ENCODE measurements around the gene NMNAT1.

NMNAT1 gene

GRCh38 chr1:9929431-9930385, 13.6 kb upstream of the NMNAT1 start:
- no peak overlapping the region for H2BK12ac ChIP-seq (ENCODE audit: low read length)
- no peak overlapping the region for H2AK5ac ChIP-seq (ENCODE audit: low read depth, low read length)
- no peaks in the 10 kb centered on the region for H3K27me3 ChIP-seq (ENCODE audit: control insufficient read depth in 3 of 3, insufficient read depth in 3 of 3, low read depth in 1 of 3, low read length in 3 of 3)

GRCh38 chr1:9942399-9942938, 806 bp upstream of the NMNAT1 start:
- peak overlapping the region; percentile 69 for H3K27ac ChIP-seq (replicated peaks; ENCODE audit: low read length)
- no peak overlapping the region for H2BK12ac ChIP-seq (ENCODE audit: low read length)
- H3K4me3 ChIP-seq (ENCODE audit: low read length in 2 of 2), result peak overlapping the region; percentile 89
- H2BK120ac ChIP-seq (ENCODE audit: low read depth, low read length), result no peak overlapping the region
- H3K9me3 ChIP-seq (replicated peaks in 1 of 2; ENCODE audit: control insufficient read depth in 2 of 2, insufficient read depth in 1 of 2, low read depth in 1 of 2, low read length in 2 of 2), result no peaks in the 10 kb centered on the region
- H3K36me3 ChIP-seq (replicated peaks in 1 of 2; ENCODE audit: control insufficient read depth in 2 of 2, insufficient read depth in 2 of 2, low read length in 2 of 2), result peaks cover 0 to 24% of the 10 kb centered on the region in 2 donors
- peak overlapping the region; percentile 89 for H2AFZ ChIP-seq (ENCODE audit: low read length)
- no peak overlapping the region for H4K8ac ChIP-seq (ENCODE audit: low read depth, low read length)
- no peaks in the 10 kb centered on the region for H3K79me1 ChIP-seq (ENCODE audit: low read depth, low read length)
- no peak overlapping the region for H2AK5ac ChIP-seq (ENCODE audit: low read depth, low read length)
- H3K27me3 ChIP-seq (ENCODE audit: control insufficient read depth in 3 of 3, insufficient read depth in 3 of 3, low read depth in 1 of 3, low read length in 3 of 3), result no peaks in the 10 kb centered on the region
- no CpG with 5 or more reads among the region's 14 CpGs for WGBS, 2 donors (ENCODE audit: extremely low coverage in 2 of 2, insufficient read length in 2 of 2, insufficient replicate concordance in 1 of 2)
- H3K4ac ChIP-seq (ENCODE audit: low read length), result no peak overlapping the region
- no peak overlapping the region for H4K91ac ChIP-seq (ENCODE audit: low read depth, low read length, poor library complexity)
- H3K4me1 ChIP-seq (ENCODE audit: control insufficient read depth in 2 of 2, insufficient read depth in 1 of 2, low read depth in 1 of 2, low read length in 2 of 2), result no peaks in the 10 kb centered on the region
- H3K23ac ChIP-seq (ENCODE audit: low read depth, low read length, poor library complexity), result no peak overlapping the region
- peak overlapping the region; percentile 75 for H3K9ac ChIP-seq (ENCODE audit: low read depth, low read length, poor library complexity)
- H3K14ac ChIP-seq (ENCODE audit: low read length), result no peak overlapping the region
- no peak overlapping the region for H3K18ac ChIP-seq (ENCODE audit: low read length)
- H3K4me2 ChIP-seq (ENCODE audit: insufficient read depth, low read length, poor library complexity, severe bottlenecking), result peak overlapping the region; percentile 67
- DNase-seq (ENCODE audit: low spot score), result no peak
- no peak overlapping the region for H2BK15ac ChIP-seq (ENCODE audit: low read length)
- H2BK5ac ChIP-seq (ENCODE audit: low read length), result no peak overlapping the region

More at GRCh38 chr1:9929431-9930385, 13.6 kb upstream of the NMNAT1 start:
- no peak overlapping the region for H3K14ac ChIP-seq (ENCODE audit: low read length)
- no peaks in the 10 kb centered on the region for H3K9me3 ChIP-seq (replicated peaks in 1 of 2; ENCODE audit: control insufficient read depth in 2 of 2, insufficient read depth in 1 of 2, low read depth in 1 of 2, low read length in 2 of 2)
- DNase-seq (ENCODE audit: low spot score), result peak; percentile 52
- no peaks in the 10 kb centered on the region for H3K79me1 ChIP-seq (ENCODE audit: low read depth, low read length)
- no peak overlapping the region for H3K23ac ChIP-seq (ENCODE audit: low read depth, low read length, poor library complexity)
- H3K36me3 ChIP-seq (replicated peaks in 1 of 2; ENCODE audit: control insufficient read depth in 2 of 2, insufficient read depth in 2 of 2, low read length in 2 of 2), result peaks cover 2 to 45% of the 10 kb centered on the region in 2 donors
- no peak overlapping the region for H4K91ac ChIP-seq (ENCODE audit: low read depth, low read length, poor library complexity)
- H3K4me1 ChIP-seq (ENCODE audit: control insufficient read depth in 2 of 2, insufficient read depth in 1 of 2, low read depth in 1 of 2, low read length in 2 of 2), result peaks cover 8 to 30% of the 10 kb centered on the region in 2 donors
- H2BK5ac ChIP-seq (ENCODE audit: low read length), result no peak overlapping the region
- no peak overlapping the region for H2AFZ ChIP-seq (ENCODE audit: low read length)
- WGBS, 2 donors (ENCODE audit: extremely low coverage in 2 of 2, insufficient read length in 2 of 2, insufficient replicate concordance in 1 of 2), result 100% methylated on average over 1 of the region's 15 CpGs
- H3K4me3 ChIP-seq (ENCODE audit: low read length in 2 of 2), result no peak overlapping the region
- no peak overlapping the region for H3K18ac ChIP-seq (ENCODE audit: low read length)
- H2BK120ac ChIP-seq (ENCODE audit: low read depth, low read length), result no peak overlapping the region
- no peak overlapping the region for H3K4ac ChIP-seq (ENCODE audit: low read length)
- H3K27ac ChIP-seq (replicated peaks; ENCODE audit: low read length), result peak overlapping the region; percentile 16
- no peak overlapping the region for H3K4me2 ChIP-seq (ENCODE audit: insufficient read depth, low read length, poor library complexity, severe bottlenecking)
- no peak overlapping the region for H3K9ac ChIP-seq (ENCODE audit: low read depth, low read length, poor library complexity)
- H2BK15ac ChIP-seq (ENCODE audit: low read length), result no peak overlapping the region
- H4K8ac ChIP-seq (ENCODE audit: low read depth, low read length), result no peak overlapping the region

GRCh38 chr1:9946315-9946714, 3.0 kb downstream of the NMNAT1 start:
- Histone ChIP-seq H3K79me1 (ENCODE audit: low read depth, low read length) (no peaks in the 10 kb centered on the region), H3K18ac (ENCODE audit: low read length) (no peak overlapping the region), H2BK5ac (ENCODE audit: low read length) (no peak overlapping the region), H3K9ac (ENCODE audit: low read depth, low read length, poor library complexity) (no peak overlapping the region), H3K27ac (replicated peaks; ENCODE audit: low read length) (no peak overlapping the region), H3K4me3 (ENCODE audit: low read length in 2 of 2) (no peak overlapping the region), H3K9me3 (replicated peaks in 1 of 2; ENCODE audit: control insufficient read depth in 2 of 2, insufficient read depth in 1 of 2, low read depth in 1 of 2, low read length in 2 of 2) (no peaks in the 10 kb centered on the region), H3K27me3 (ENCODE audit: control insufficient read depth in 3 of 3, insufficient read depth in 3 of 3, low read depth in 1 of 3, low read length in 3 of 3) (no peaks in the 10 kb centered on the region), H3K14ac (ENCODE audit: low read length) (no peak overlapping the region), H4K91ac (ENCODE audit: low read depth, low read length, poor library complexity) (no peak overlapping the region), H2AK5ac (ENCODE audit: low read depth, low read length) (no peak overlapping the region), H3K4me1 (ENCODE audit: control insufficient read depth in 2 of 2, insufficient read depth in 1 of 2, low read depth in 1 of 2, low read length in 2 of 2) (peaks cover 0 to 2% of the 10 kb centered on the region in 2 donors), H3K36me3 (replicated peaks in 1 of 2; ENCODE audit: control insufficient read depth in 2 of 2, insufficient read depth in 2 of 2, low read length in 2 of 2) (peaks cover 0 to 5% of the 10 kb centered on the region in 2 donors), H2BK15ac (ENCODE audit: low read length) (no peak overlapping the region), H3K23ac (ENCODE audit: low read depth, low read length, poor library complexity) (no peak overlapping the region), H2BK12ac (ENCODE audit: low read length) (no peak overlapping the region), H4K8ac (ENCODE audit: low read depth, low read length) (no peak overlapping the region), H2BK120ac (ENCODE audit: low read depth, low read length) (no peak overlapping the region), H2AFZ (ENCODE audit: low read length) (no peak overlapping the region), H3K4me2 (ENCODE audit: insufficient read depth, low read length, poor library complexity, severe bottlenecking) (no peak overlapping the region), H3K4ac (ENCODE audit: low read length) (no peak overlapping the region)
- DNase-seq (ENCODE audit: low spot score), result no peak
- WGBS, 2 donors (ENCODE audit: extremely low coverage in 2 of 2, insufficient read length in 2 of 2, insufficient replicate concordance in 1 of 2), result no CpG with 5 or more reads among the region's 2 CpGs

- Histone ChIP-seq H2BK120ac (ENCODE audit: low read depth, low read length) (no peak overlapping the region), H3K9me3 (replicated peaks in 1 of 2; ENCODE audit: control insufficient read depth in 2 of 2, insufficient read depth in 1 of 2, low read depth in 1 of 2, low read length in 2 of 2) (no peaks in the 10 kb centered on the region), H2BK15ac (ENCODE audit: low read length) (no peak overlapping the region), H2AK5ac (ENCODE audit: low read depth, low read length) (no peak overlapping the region), H3K36me3 (replicated peaks in 1 of 2; ENCODE audit: control insufficient read depth in 2 of 2, insufficient read depth in 2 of 2, low read length in 2 of 2) (no peaks in the 10 kb centered on the region), H4K91ac (ENCODE audit: low read depth, low read length, poor library complexity) (no peak overlapping the region), H3K14ac (ENCODE audit: low read length) (no peak overlapping the region), H3K4me3 (ENCODE audit: low read length in 2 of 2) (no peak overlapping the region), H3K4ac (ENCODE audit: low read length) (no peak overlapping the region), H2BK5ac (ENCODE audit: low read length) (no peak overlapping the region), H4K8ac (ENCODE audit: low read depth, low read length) (no peak overlapping the region), H3K4me2 (ENCODE audit: insufficient read depth, low read length, poor library complexity, severe bottlenecking) (no peak overlapping the region), H2BK12ac (ENCODE audit: low read length) (no peak overlapping the region), H3K79me1 (ENCODE audit: low read depth, low read length) (peaks cover 2% of the 10 kb centered on the region), H3K27ac (replicated peaks; ENCODE audit: low read length) (no peak overlapping the region), H3K23ac (ENCODE audit: low read depth, low read length, poor library complexity) (no peak overlapping the region), H3K18ac (ENCODE audit: low read length) (no peak overlapping the region), H3K4me1 (ENCODE audit: control insufficient read depth in 2 of 2, insufficient read depth in 1 of 2, low read depth in 1 of 2, low read length in 2 of 2) (peaks cover 0 to 6% of the 10 kb centered on the region in 2 donors), H3K27me3 (ENCODE audit: control insufficient read depth in 3 of 3, insufficient read depth in 3 of 3, low read depth in 1 of 3, low read length in 3 of 3) (no peaks in the 10 kb centered on the region), H2AFZ (ENCODE audit: low read length) (no peak overlapping the region), H3K9ac (ENCODE audit: low read depth, low read length, poor library complexity) (no peak overlapping the region)
- DNase-seq (ENCODE audit: low spot score), result no peak
- WGBS, 2 donors (ENCODE audit: extremely low coverage in 2 of 2, insufficient read length in 2 of 2, insufficient replicate concordance in 1 of 2), result no CpG with 5 or more reads among the region's 8 CpGs
These were observed 14.5 kb downstream of the NMNAT1 start for GRCh38 chr1:9957726-9958125.
